Stimulated activated naive CD4-positive, alpha-beta T cell (primary cell): Measurements from ENCODE around the gene FICD.

ENCODE experiments used
- DNase-seq, 6 experiments: peaks; one replicate each; lab custom pipeline; 2025; lab: John Stamatoyannopoulos, UW

The FICD gene

GRCh38 chr12:108502922-108503321 lies 12.2 kb upstream of the FICD start:
- DNase-seq, result no peak

DNA sequence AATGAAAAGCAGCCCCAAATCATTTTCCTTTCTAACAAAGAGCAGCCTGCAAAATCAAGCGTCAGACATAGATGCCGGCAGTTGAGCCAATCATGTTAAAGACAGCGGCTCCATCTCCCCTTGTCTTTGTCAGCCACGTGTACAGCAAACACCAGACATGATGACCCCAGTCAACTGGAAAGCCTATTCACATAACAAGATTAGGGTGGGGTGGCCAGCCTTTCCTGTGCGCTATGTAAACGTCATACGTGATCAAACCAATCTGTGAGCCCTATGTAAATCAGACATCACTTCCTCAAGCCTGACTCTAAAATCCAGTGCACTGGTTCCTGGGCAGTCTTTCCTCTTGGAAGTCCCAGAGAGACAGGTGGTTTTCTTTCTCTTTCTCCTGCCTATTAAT lies 9.9 kb upstream of the FICD start:
- no peak for DNase-seq

- DNase-seq, result no peak
Observed at GRCh38 chr12:108507971-108508642, 7.0 kb upstream of the FICD start.

GRCh38 chr12:108509806-108510205 lies 5.3 kb upstream of the FICD start:
- DNase-seq, result no peak

DNA sequence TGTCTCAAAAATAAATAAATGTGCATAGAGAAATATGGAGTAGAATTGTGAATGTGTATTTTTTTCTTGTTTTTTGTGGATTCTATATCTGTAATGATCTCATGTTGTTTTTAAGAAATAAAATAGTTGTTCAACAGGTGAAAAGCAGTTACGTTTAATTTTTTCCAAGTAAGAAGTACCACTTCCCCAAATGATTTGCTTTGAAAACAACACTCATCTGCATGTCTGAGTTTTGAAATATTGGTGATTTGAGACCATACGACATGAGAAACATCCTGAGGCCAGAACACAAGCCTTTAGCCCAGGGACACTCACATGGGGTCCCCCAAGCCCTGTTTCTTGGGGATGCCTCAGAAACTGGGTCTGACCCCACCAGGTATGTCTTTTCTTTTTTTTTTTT lies 4.2 kb upstream of the FICD start:
- DNase-seq, result no peak

- DNase-seq, result peak; percentile 45 to 86 (median 66)
Observed at GRCh38 chr12:108511633-108512540, 3.2 kb upstream of the FICD start.

- DNase-seq, result no peak
Observed at GRCh38 chr12:108514468-108514972, 557 bp upstream of the FICD start.

DNA sequence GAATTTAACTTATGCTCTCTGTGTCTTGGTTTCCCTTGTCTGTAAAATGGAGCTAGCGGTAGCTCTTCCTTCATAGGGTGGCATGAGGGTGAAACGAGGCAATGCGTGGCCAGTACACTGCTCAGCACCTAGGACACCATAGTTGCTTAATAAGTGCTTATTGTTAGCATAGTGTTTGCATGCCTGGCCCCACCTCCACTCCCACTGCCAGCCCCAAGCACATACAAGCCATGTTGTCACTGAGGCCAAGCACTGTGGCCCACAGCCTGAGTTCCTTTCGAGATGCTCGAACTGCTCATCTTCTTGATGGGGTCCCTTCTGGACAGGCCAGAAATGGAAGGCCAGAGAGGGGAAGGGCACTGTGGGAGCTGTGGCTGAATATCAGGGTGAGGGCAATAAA lies 839 bp downstream of the FICD start:
- DNase-seq, result no peak

DNA sequence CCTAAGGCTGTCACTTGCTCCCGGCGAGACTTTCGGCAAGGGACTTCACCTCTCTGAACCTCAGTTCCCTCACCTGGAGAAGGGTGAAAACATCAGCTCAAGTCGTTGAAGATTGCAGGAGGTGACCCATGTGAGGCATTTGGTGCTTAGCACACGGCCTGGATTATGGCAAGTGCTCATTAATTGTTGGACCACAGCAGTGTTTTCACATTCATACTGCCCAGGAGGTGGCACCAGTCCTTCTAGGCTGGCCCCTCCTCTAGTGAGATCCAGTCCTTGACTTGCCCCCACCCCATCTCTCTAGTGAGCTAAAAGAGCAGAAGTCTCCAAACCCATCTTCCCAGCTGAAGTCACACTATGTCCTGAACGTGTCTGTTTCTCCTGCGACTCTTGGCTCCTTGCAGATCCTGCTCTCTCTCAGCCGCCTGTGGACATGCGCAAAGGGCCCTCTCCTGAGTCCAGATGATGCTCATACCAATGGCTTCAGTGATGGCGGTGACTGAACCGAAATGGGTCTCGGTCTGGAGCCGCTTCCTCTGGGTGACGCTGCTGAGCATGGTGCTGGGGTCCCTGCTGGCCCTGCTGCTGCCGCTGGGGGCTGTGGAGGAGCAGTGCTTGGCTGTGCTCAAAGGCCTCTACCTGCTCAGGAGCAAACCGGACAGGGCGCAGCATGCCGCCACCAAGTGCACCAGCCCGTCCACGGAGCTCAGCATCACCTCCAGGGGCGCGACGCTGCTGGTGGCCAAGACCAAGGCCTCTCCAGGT lies 1.6 kb downstream of the FICD start:
- DNase-seq, result no peak

GRCh38 chr12:108517288-108518100 lies 2.4 kb downstream of the FICD start:
- DNase-seq, result no peak

DNA sequence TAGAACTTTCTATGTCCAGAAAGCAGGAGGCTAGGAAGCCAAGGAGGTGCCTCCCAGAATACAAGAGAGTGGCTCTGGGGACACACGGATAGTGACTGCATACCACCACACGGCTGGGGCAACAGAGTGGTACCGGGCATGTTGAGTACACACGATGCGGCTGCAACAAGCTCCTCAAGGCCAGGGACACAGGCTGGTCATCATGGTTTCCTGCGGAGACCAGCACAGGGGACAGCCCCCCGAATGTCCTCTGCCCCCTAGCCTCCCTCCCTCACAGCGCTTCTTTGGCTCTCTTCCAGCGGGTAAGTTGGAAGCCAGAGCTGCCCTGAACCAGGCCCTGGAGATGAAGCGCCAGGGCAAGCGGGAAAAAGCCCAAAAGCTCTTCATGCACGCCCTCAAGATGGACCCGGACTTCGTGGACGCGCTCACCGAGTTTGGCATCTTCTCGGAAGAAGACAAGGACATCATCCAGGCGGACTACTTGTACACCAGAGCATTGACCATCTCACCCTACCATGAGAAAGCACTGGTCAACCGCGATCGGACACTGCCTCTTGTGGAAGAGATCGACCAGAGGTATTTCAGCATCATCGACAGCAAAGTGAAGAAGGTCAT lies 3.1 kb downstream of the FICD start:
- DNase-seq, result no peak

- no peak for DNase-seq
Observed at GRCh38 chr12:108518716-108519496, 3.8 kb downstream of the FICD start.

DNA sequence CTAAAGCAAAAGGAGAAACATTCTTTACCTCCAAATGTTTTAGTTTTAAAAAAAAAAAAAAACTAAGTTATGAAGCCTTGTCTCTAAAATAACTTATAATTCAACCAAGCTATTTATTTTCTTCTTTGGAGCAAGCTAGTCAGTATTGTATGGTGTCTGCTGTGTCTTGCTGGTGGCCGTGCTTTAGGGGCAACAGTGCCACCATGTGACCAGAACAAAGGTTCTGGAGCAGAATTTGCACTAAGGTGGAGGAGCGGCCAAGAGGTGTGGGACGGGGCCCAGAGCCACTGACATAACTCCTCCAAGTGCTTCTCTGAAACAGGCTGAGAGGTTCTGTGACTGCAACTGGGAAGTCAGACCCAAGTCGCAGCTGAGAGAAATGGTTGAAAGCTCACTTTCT lies 4.5 kb downstream of the FICD start:
- DNase-seq, result no peak

GRCh38 chr12:108523365-108523764 lies 8.3 kb downstream of the FICD start:
- no peak for DNase-seq

- no peak for DNase-seq
Observed at GRCh38 chr12:108525681-108526080, 10.6 kb downstream of the FICD start.

DNA sequence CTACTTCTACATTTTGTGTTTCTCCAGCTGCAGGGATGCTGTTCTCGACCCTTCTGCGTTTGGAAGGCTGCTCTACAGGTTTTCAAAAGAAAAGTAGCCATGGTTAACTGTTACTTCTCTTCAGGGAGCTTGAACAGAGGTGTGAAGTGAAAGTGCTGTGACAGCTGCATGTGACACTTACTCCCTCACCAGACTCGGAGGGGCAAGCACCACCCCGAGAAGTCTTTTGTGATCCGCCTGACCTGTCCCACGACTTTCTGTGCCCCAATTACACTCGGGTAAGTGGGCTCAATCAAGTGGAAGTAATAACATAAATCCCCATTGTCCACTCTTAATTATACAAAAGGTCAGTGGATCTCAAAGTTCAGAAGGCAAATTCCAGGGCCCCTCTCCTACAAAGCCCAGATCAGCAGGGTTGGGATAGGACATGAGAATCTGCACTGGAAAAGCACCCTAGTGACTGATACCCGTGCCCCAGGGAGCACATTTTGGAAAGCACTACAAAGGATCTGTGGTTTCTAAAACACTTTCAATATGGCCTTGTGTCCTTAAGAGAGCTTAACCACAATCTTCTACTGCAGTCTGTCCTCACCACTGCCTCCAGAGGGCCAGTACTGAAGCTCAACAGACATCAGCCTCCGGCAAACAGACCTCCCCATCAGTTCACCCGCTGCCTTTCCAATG lies 11.5 kb downstream of the FICD start:
- DNase-seq, result no peak

- no peak for DNase-seq
Observed at GRCh38 chr12:108527166-108527496, 12.1 kb downstream of the FICD start.

DNA sequence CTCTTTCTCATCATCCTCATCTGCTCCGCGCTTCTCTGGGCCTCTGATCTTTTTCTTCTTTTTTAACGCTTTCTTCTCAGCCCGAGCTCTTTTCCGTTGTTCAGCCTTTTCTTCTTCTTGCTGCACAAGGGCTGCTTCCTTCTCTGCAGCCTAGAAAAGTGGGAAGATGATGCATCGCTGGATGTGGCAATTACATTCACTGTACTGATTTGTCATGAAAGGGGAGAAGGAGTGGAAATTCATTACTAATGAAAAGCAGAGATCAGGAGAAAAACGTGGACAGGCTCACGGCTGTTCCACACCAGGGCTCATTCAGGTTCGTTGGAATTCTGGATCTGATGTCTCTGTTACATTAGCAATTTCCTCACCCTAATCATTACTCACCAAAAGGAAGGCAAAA lies 15.1 kb downstream of the FICD start:
- DNase-seq, result no peak

DNA sequence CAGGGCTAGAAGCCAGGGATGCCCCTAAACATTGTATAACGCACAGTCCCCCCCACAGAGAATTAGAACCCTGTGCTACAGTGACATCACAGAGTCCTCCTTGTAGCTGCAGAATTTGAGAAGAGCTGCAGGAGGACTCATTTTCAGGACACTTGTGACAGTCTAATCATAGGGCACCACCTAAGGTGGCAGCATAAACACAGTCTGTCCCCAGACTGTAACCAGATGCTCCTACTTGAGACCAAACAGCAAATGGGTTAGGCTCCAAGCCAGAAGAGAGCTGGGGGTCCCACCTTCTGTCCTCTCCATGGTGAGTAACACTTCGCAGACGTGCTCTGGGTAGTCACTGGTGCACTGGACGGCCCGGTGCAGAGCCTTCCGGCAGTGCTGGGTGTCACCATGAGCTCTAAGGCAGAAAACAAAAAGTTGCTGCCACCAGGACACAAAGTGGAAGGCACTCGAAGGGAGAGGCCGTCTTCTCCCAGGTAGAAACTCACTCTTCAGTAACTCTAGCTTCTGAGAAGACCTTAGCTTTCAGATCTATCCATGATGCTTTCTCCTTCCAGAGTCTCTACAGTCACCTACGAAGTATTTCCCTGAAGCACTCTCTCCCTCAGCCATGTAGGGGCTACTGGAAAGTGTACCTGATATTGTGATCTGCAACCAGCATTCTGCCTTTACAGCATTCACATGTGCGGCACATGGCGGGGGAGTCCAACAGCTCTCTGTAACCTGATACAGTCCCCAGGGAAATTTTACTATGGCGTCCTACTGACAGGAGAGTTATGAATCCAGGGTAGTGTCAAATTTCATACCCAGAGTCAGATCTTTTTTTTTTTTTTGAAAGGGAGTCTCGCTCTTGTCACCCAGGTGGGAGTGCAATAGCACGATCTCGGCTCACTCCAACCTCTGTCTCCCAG lies 17.1 kb downstream of the FICD start:
- no peak for DNase-seq
